B cell (primary cell): ENCODE measurements around the gene IL12RB1. TPM values are rescaled to one million over a fixed set of nuclear protein-coding genes. Genes with fewer than 3 reads are reported as not detected.

Source experiments
- ATAC-seq: fragments of 200-7000 bp; cut with Tn5 transposase; one replicate; pipeline ENCODE4 v1.10.0; 2021; ENCODE audit warnings: low read depth, mild to moderate bottlenecking, moderate number of reproducible peaks, moderate library complexity
- CTCF ChIA-PET: fragments of 350-600 bp; sonication (Branson Sonifier 250); formaldehyde crosslinking; loops from one replicate; lab custom pipeline; 2021; ENCODE audit warnings: antibody characterized with exemption, inconsistent platforms; lab: Charles Lee
- POLR2A ChIA-PET: fragments of 350-600 bp; sonication (Branson Sonifier 250); formaldehyde crosslinking; loops from one replicate; lab custom pipeline; 2021; ENCODE audit warnings: antibody characterized with exemption; lab: Charles Lee
- DNase-seq: peaks from one replicate; pipeline ENCODE4 v3.0.0; 2013
- H2AFZ ChIP-seq: 2 replicates; pipeline ENCODE4 v1.6.1; 2012; ENCODE audit warnings: mild to moderate bottlenecking, low read depth, low read length; ENCODE audit not compliant: insufficient read depth, poor library complexity, severe bottlenecking
- H3K27ac ChIP-seq, 2 donors: 1 replicate in 1 of 2; 2 replicates in 1 of 2; pipeline ENCODE4 v1.5.1; 2012 to 2013; ENCODE audit warnings: low read length in 2 of 2, mild to moderate bottlenecking in 2 of 2, moderate library complexity in 1 of 2
- H3K27me3 ChIP-seq, 4 experiments: fragments of 200-600 bp in 1 of 4; sonication (generic) in 1 of 4; replicated peaks in 1 of 4; 1 replicate in 2 of 4; 2 replicates in 2 of 4; pipeline versions ENCODE4 v1.6.1 to v1.7.0; 2013 to 2016; ENCODE audit warnings: low read length in 3 of 4, mild to moderate bottlenecking in 2 of 4, mixed read lengths in 1 of 4, moderate library complexity in 1 of 4; ENCODE audit not compliant: insufficient read depth in 4 of 4, control insufficient read depth in 3 of 4; ENCODE audit errors: control extremely low read depth in 1 of 4
- H3K36me3 ChIP-seq, 2 experiments: replicated peaks in 1 of 2; 1 replicate in 1 of 2; 2 replicates in 1 of 2; pipeline versions ENCODE4 v1.6.1 to v1.7.1; 2013; ENCODE audit warnings: low read length in 1 of 2; ENCODE audit not compliant: insufficient read depth in 2 of 2, control insufficient read depth in 1 of 2; ENCODE audit errors: control extremely low read depth in 1 of 2, extremely low read depth in 1 of 2
- H3K4me1 ChIP-seq, 2 donors: fragments of 200-600 bp in 1 of 2; sonication (generic) in 1 of 2; 1 replicate in 1 of 2; 2 replicates in 1 of 2; pipeline versions ENCODE4 v1.5.1 to v1.6.1; 2013 to 2017; ENCODE audit warnings: low read length in 2 of 2; ENCODE audit not compliant: control insufficient read depth in 2 of 2, insufficient read depth in 2 of 2
- H3K4me2 ChIP-seq: replicated peaks from 2 replicates; pipeline ENCODE3; 2012; ENCODE audit warnings: mild to moderate bottlenecking, low read depth, low read length; ENCODE audit not compliant: poor library complexity, severe bottlenecking
- H3K4me3 ChIP-seq, 5 experiments: fragments of 200-600 bp in 1 of 5; sonication (generic) in 1 of 5; 1 replicate in 3 of 5; 2 replicates in 2 of 5; pipeline versions ENCODE4 v1.5.1 to v1.7.0; 2011 to 2016; ENCODE audit warnings: low read length in 4 of 5, mild to moderate bottlenecking in 4 of 5, low read depth in 2 of 5, control low read depth in 1 of 5, moderate library complexity in 1 of 5; ENCODE audit not compliant: insufficient read depth in 1 of 5; ENCODE audit errors: control extremely low read depth in 1 of 5, extremely low read depth in 1 of 5
- H3K79me2 ChIP-seq: fragments of 200-600 bp; sonication (generic); one replicate; pipeline ENCODE4 v1.6.0; 2016; ENCODE audit warnings: low read length; ENCODE audit not compliant: control insufficient read depth, insufficient read depth
- H3K9ac ChIP-seq: fragments of 200-600 bp; sonication (generic); 2 replicates; pipeline ENCODE4 v1.6.1; 2017; ENCODE audit warnings: mild to moderate bottlenecking, low read length, moderate library complexity
- H3K9me3 ChIP-seq, 3 donors: one replicate each; pipeline versions ENCODE4 v1.6.1 to v1.7.1; 2013; ENCODE audit warnings: low read length in 2 of 3; ENCODE audit not compliant: control insufficient read depth in 2 of 3, insufficient read depth in 1 of 3; ENCODE audit errors: control extremely low read depth in 1 of 3
- H4K20me1 ChIP-seq: 2 replicates; pipeline ENCODE4 v1.6.0; 2012; ENCODE audit warnings: mild to moderate bottlenecking, low read length; ENCODE audit not compliant: insufficient read depth, control insufficient read depth, poor library complexity, severe bottlenecking
- H3K27ac Mint-ChIP-seq: one replicate; pipeline ENCODE4 v1.8.0; 2021; ENCODE audit warnings: mixed read lengths
- H3K27me3 Mint-ChIP-seq: one replicate; pipeline ENCODE4 v1.8.0; 2021; ENCODE audit warnings: mixed read lengths
- H3K4me1 Mint-ChIP-seq: one replicate; pipeline ENCODE4 v1.8.0; 2021; ENCODE audit warnings: mixed read lengths
- H3K4me3 Mint-ChIP-seq: one replicate; pipeline ENCODE4 v1.8.0; 2021; ENCODE audit warnings: mixed read lengths
- H3K9me3 Mint-ChIP-seq: one replicate; pipeline ENCODE4 v1.8.0; 2022; ENCODE audit warnings: mixed read lengths; ENCODE audit not compliant: insufficient read depth
- CTCF ChIP-seq: fragments of 200-600 bp; IDR thresholded peaks from one replicate; pipeline ENCODE4 v1.8.0; 2022; ENCODE audit warnings: antibody characterized with exemption, mild to moderate bottlenecking
- EZH2 ChIP-seq: IDR thresholded peaks from 2 replicates; pipeline ENCODE4 v1.6.1; 2012; ENCODE audit warnings: borderline replicate concordance, low read depth, mild to moderate bottlenecking, moderate library complexity, low read length; ENCODE audit not compliant: insufficient read depth, poor library complexity, severe bottlenecking
- WGBS: methylation state at CpG from one replicate; pipeline ENCODE4 v1.1.5; 2013; ENCODE audit warnings: missing lambda C conversion rate; ENCODE audit not compliant: insufficient coverage; 5-methylcytosine and 5-hydroxymethylcytosine counted together
- intact Hi-C: fragments of 100-400 bp; cut with micrococcal nuclease; formaldehyde crosslinking; loops from one replicate; pipeline ENCODE4 v1.10.0; 2022
- polyA plus RNA-seq: library from polyadenylated mRNA; depleted of rRNA; stranded (reverse); fragments of >200 nt; gene quantifications from 2 replicates; pipeline ENCODE4 v1.2.3, GENCODE V29; 2012
- total RNA-seq, 2 donors: library from RNA; stranded (reverse); fragments of 120-200 nt in 1 of 2; gene quantifications; 1 replicate in 1 of 2; 2 replicates in 1 of 2; pipeline versions ENCODE4 v1.2.3 to v1.2.4, GENCODE V29; 2013 to 2022

The IL12RB1 gene
- total and polyA plus RNA-seq, 2 donors (not counting 1 experiment from before 2014, with no cell fraction given): 18.8 to 24.5 TPM

GRCh38 chr19:18073197-18073596 lies 13.5 kb downstream of the IL12RB1 start:
- H3K27me3 ChIP-seq: no peaks in the 10 kb centered on the region
- WGBS: 88% methylated on average over 2 of the region's 4 CpGs
- H3K79me2 ChIP-seq: no peaks in the 10 kb centered on the region
- no peak overlapping the region for H3K4me2 ChIP-seq
- ChIA-PET CTCF (interaction anchor here (0.7 to 1.4 kb wide), 2 partner anchors 105 to 135 kb away, joined by 3 to 4 read pairs; no protein-coding TSS in a partner anchor), POLR2A (no interaction called here)
- Mint-ChIP-seq H3K27me3 (no peaks in the 10 kb centered on the region), H3K27ac (no peak overlapping the region), H3K4me3 (no peak overlapping the region), H3K4me1 (no peaks in the 10 kb centered on the region), H3K9me3 (no peaks in the 10 kb centered on the region)
- no peak overlapping the region for H2AFZ ChIP-seq
- no peak overlapping the region for H3K27ac ChIP-seq
- no peaks in the 10 kb centered on the region for H3K4me1 ChIP-seq
- DNase-seq (no peak), ATAC-seq (no peak)
- H3K9ac ChIP-seq: no peak overlapping the region
- H3K36me3 ChIP-seq: peaks cover 0 to 22% of the 10 kb centered on the region in 2 experiments
- H3K9me3 ChIP-seq: no peaks in the 10 kb centered on the region
- H3K4me3 ChIP-seq: no peak overlapping the region
- H4K20me1 ChIP-seq: no peaks in the 10 kb centered on the region
- no peak for TF ChIP-seq CTCF
- TF ChIP-seq EZH2: no peak
- intact Hi-C loops: no loop called here

- Histone ChIP-seq H3K4me3 (no peak overlapping the region), H3K4me2 (no peak overlapping the region), H3K27ac (no peak overlapping the region), H4K20me1 (no peaks in the 10 kb centered on the region), H3K36me3 (peaks cover 0 to 21% of the 10 kb centered on the region in 2 experiments), H3K9ac (no peak overlapping the region), H3K79me2 (no peaks in the 10 kb centered on the region), H3K27me3 (no peaks in the 10 kb centered on the region), H3K4me1 (no peaks in the 10 kb centered on the region), H2AFZ (no peak overlapping the region), H3K9me3 (no peaks in the 10 kb centered on the region)
- Mint-ChIP-seq H3K27ac (no peak overlapping the region), H3K4me3 (no peak overlapping the region), H3K9me3 (no peaks in the 10 kb centered on the region), H3K4me1 (no peaks in the 10 kb centered on the region), H3K27me3 (no peaks in the 10 kb centered on the region)
- TF ChIP-seq CTCF (no peak), EZH2 (no peak)
- no CpG with 5 or more reads among the region's 6 CpGs for WGBS
- DNase-seq (no peak), ATAC-seq (no peak)
- intact Hi-C loops: no loop called here
- CTCF ChIA-PET: interaction anchor here (0.7 to 1.4 kb wide), 5 partner anchors 12 to 77 kb away, joined by 3 to 5 read pairs (median 3); no protein-coding TSS in a partner anchor
- POLR2A ChIA-PET: no interaction called here
These were observed 14.4 kb downstream of the IL12RB1 start for GRCh38 chr19:18072335-18072734.
